GM12864 (cell line): ENCODE results near the gene CD22.
"Not testable (repeated sequence)": the region's sequence is repeated elsewhere in the genome, so short reads cannot be mapped to it uniquely, and the experiment has no call there.

ENCODE experiments used
- DNase-seq: peaks from one replicate; pipeline ENCODE4 v3.0.0-alpha.2; 2011; ENCODE audit warnings: low read depth
- H3K4me3 ChIP-seq: 2 replicates; pipeline ENCODE4 v1.5.1; 2011; ENCODE audit warnings: mild to moderate bottlenecking, low read depth, low read length, control low read depth
- TF ChIP-seq, protein P1 (sequence below): IDR thresholded peaks from 2 replicates; pipeline ENCODE4 v1.5.1; 2011; ENCODE audit warnings: low read depth, mild to moderate bottlenecking, moderate library complexity, low read length, control low read depth, inconsistent platforms; ENCODE audit errors: missing control alignments

CD22 gene

DNA sequence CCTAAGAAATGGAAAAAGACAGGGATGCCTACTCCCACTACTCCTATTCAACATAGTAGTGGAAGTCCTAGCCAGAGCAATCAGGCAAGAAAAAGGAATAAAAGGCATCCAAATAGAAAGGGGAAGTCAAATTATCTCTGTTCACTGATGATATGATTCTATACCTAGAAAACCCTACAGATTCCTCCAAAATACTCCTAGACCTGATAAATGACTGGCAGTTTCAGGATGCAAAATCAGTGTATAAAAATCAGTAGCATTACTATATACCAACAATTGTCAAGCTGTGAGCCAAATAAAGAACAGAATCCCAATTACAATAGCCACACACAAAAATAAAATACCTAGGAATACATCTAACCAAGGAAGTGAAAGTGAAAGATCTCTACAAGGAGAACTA, 40.5 kb downstream of the CD22 start:
- TF ChIP-seq, protein P1, sequence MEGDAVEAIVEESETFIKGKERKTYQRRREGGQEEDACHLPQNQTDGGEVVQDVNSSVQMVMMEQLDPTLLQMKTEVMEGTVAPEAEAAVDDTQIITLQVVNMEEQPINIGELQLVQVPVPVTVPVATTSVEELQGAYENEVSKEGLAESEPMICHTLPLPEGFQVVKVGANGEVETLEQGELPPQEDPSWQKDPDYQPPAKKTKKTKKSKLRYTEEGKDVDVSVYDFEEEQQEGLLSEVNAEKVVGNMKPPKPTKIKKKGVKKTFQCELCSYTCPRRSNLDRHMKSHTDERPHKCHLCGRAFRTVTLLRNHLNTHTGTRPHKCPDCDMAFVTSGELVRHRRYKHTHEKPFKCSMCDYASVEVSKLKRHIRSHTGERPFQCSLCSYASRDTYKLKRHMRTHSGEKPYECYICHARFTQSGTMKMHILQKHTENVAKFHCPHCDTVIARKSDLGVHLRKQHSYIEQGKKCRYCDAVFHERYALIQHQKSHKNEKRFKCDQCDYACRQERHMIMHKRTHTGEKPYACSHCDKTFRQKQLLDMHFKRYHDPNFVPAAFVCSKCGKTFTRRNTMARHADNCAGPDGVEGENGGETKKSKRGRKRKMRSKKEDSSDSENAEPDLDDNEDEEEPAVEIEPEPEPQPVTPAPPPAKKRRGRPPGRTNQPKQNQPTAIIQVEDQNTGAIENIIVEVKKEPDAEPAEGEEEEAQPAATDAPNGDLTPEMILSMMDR: no peak
- DNase-seq: no peak
- no peak overlapping the region for H3K4me3 ChIP-seq

DNA sequence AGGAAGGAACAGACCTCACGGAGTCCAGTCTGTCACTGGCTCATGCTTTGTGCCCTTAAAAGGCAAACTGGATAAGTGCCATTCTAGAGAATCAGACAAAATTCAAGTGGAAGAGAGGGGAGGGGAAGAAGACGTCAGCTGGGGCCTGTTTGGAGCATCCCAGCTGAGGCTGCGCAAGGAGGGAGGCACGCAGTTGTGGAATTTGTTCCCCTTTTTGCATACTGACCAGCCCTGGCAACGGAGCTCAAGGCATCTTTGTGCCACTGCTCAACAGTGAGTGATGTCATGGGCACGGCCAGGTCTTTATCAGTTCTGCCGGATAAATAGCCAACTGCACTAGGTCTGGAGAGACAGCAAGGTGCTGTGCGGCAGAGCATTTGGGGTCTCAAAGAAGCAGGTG, 41.7 kb downstream of the CD22 start, which contains the start of gene GPR42:
TSS of gene GPR42 (plus strand) at position 347 of the 400 bp plus-strand sequence. CDS start 292 bp downstream, outside the sequence.
- DNase-seq: no peak
- H3K4me3 ChIP-seq: no peak within 1 kb of the TSS
- TF ChIP-seq, protein P1: no peak

DNA sequence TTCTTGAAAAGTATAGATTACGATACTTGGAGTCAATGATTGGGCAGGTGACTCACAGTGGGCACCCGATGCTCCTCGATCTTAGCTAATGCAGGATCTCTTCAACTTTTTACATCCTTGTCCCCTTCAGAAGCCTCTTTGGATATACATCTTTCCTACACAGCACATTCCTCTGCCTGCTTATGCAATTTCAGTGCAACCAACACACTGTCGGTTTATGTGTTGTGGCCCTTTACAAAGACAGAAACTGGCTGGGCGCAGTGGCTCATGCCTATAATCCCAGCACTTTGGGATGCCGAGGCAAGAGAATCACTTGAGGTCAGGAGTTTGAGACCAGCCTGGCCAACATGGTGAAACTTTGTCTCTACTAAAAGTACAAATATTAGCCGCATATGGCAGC, 44.5 kb downstream of the CD22 start:
- no peak overlapping the region for H3K4me3 ChIP-seq
- TF ChIP-seq, protein P1: no peak
- DNase-seq: no peak

DNA sequence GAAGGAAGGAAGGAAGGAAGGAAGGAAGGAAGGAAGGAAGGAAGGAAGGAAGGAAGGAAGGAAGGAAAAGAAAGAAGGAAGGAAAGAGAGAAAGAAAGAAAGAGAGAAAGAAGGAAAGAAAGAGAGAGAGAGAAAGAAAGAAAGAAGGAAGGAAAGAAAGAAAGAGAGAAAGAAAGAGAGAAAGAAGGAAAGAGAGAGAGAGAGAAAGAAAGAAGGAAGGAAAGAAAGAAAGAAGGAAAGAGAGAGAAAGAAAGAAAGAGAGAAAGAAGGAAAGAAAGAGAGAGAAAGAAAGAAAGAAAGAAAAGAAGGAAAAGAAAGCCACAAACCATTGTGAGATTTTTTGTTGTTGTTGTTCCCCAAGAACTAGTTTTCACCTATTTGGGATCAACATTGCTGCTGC, 45.0 kb downstream of the CD22 start:
- DNase-seq, H3K4me3 ChIP-seq: not testable (repeated sequence)

DNA sequence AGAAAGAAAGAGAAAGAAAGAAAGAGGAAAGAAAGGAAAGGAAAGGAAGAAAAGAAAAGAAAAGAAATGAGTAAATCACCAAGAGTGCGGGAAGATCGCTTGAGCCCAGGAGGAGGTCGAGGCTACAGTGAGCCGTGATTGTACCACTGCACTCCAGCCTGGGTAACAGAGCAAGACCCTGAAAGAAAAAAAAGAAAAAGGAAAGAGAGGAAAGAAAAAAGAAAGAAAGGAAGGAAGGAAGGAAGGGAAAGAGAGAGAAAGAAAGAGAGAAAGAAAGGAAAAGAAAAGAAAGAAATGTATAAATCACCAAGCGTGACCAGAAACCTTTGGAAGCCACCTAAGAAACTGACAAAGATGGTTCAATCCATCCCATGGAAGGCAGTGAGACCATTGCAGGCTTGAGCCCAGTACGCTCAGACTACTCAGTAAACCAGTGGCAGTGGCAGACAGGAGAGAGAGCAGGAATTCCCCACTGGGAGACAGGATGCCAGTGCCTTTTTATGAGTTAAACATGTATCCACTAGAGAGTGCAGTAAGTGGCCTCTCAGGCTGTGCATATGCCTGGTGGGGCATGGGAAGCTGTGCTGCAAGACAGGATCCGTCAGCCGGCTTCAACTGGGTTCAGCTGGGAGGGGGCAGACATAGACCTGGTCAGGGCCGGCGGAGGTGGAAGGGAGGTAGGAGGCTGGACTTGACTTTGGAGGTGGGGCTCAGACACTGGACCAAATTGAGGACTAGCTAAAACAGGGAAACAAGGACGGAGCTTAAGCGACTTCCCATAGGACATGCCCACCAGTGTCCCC, 46.7 kb downstream of the CD22 start:
- TF ChIP-seq, protein P1: no peak
- DNase-seq: no peak
- H3K4me3 ChIP-seq: no peak overlapping the region

DNA sequence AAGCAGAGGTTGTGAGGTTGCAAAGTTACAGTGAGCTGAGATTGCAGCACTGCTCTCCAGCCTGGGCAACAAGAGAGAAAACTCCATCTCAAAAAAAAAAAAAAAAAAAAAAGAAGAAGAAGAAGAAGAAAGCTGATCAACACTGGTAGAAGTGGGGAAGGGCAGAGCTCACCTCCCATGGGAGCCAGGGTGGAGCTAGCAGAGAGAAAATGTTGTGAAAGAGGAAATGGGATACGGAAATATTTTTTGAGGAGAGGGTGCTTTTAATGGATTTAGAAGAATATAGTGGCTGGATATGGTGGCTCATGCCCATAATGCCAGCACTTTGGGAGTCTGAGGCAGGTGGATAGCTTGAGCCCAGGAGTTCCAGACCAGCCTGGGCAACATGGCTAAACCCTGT, 48.7 kb downstream of the CD22 start:
- no peak overlapping the region for H3K4me3 ChIP-seq
- DNase-seq: no peak
- TF ChIP-seq, protein P1: no peak

DNA sequence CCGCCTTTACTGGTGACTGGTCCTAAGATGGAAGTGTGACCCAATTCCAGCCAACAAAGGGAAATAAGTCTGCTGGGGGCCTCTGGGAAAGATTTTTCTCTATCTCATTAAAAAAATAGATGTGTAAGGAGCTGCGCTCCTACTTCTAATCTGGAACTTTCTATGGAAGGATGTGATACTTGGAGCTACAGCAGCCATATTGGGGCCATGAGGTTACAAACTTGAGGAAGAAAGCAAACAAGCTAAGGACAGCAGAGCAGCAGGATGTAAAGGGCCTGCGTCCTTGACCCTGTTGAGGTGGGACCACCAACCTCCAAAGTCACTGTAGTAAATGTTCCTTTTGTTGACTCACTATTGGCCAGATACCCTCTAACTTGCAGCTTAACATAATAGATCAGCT, 49.4 kb downstream of the CD22 start:
- H3K4me3 ChIP-seq: no peak overlapping the region
- DNase-seq: no peak
- TF ChIP-seq, protein P1: no peak

DNA sequence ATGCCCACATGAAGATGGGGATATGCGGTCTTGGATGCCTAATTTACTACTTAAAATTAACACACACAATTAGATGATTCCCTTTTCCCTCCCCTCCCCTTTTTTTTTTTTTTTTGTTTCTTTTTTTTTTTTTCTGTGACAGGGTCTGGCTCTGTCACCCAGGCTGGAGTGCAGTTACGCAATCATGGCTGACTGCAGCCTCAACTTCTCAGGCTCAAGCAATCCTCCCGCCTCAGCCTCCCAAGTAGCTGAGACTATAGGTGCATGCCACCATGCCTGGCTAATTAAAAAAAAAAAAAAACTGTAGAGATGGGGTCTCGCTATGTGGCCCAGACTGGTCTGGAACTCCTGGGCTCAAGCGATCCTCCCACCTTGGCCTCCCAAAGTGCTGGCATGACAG, 50.6 kb downstream of the CD22 start:
- not testable (repeated sequence) for H3K4me3 ChIP-seq, DNase-seq
